ACHN (cell line): ENCODE data around the gene ANKFY1.
"Not testable (repeated sequence)": the region's sequence is repeated elsewhere in the genome, so short reads cannot be mapped to it uniquely, and the experiment has no call there.

Experiments
- DNase-seq: peaks from one replicate; pipeline ENCODE4 v3.0.0-alpha.2; 2015
- in situ Hi-C: cut with HindIII; loops from 2 replicates; pipeline ENCODE4 v1.10.0; 2017; ENCODE audit warnings: low sequenced_read_pairs, low pct_ligation_motif_present, low pct_unique_long_range_greater_than_20kb

ANKFY1 gene

GRCh38 chr17:4148611-4149308 is 115.0 kb downstream of the ANKFY1 start:
- DNase-seq: no peak
- in situ Hi-C loops: no loop called here

GRCh38 chr17:4147751-4148310 is 115.9 kb downstream of the ANKFY1 start:
- in situ Hi-C loops: no loop called here
- DNase-seq: no peak

GRCh38 chr17:4146641-4147040 is 117.1 kb downstream of the ANKFY1 start:
- in situ Hi-C loops: no loop called here
- DNase-seq: no peak

- no peak for DNase-seq
Measured at GRCh38 chr17:4144422-4144747, 119.4 kb downstream of the ANKFY1 start.

GRCh38 chr17:4143563-4144421 is 120.0 kb downstream of the ANKFY1 start:
- in situ Hi-C loops: no loop called here
- DNase-seq: peak; percentile 94

More at GRCh38 chr17:4144422-4144747, 119.4 kb downstream of the ANKFY1 start:
- in situ Hi-C loops: no loop called here

GRCh38 chr17:4142107-4142900 is 121.5 kb downstream of the ANKFY1 start:
- peak; percentile 46 for DNase-seq
- in situ Hi-C loops: no loop called here

- no peak for DNase-seq
- in situ Hi-C loops: no loop called here
Measured at GRCh38 chr17:4140125-4140524, 123.7 kb downstream of the ANKFY1 start.

- in situ Hi-C loops, DNase-seq: not testable (repeated sequence)
Measured at GRCh38 chr17:4138906-4139526, 124.8 kb downstream of the ANKFY1 start.

GRCh38 chr17:4136373-4136772 is 127.4 kb downstream of the ANKFY1 start:
- in situ Hi-C loops: no loop called here
- no peak for DNase-seq

- DNase-seq: no peak
- in situ Hi-C loops: no loop called here
Measured at GRCh38 chr17:4135489-4135888, 128.3 kb downstream of the ANKFY1 start.

- no peak for DNase-seq
- in situ Hi-C loops: no loop called here
Measured at GRCh38 chr17:4134721-4135120, 129.1 kb downstream of the ANKFY1 start.

- no peak for DNase-seq
- in situ Hi-C loops: no loop called here
Measured at GRCh38 chr17:4130715-4131114, 133.1 kb downstream of the ANKFY1 start.

GRCh38 chr17:4127555-4127954 is 136.2 kb downstream of the ANKFY1 start:
- in situ Hi-C loops: no loop called here
- DNase-seq: no peak

- in situ Hi-C loops: no loop called here
- no peak for DNase-seq
Measured at GRCh38 chr17:4125552-4125951, 138.2 kb downstream of the ANKFY1 start.

- DNase-seq: no peak
- in situ Hi-C loops: no loop called here
Measured at GRCh38 chr17:4124999-4125398, 138.8 kb downstream of the ANKFY1 start.

GRCh38 chr17:4120332-4120731 is 143.4 kb downstream of the ANKFY1 start:
- in situ Hi-C loops: no loop called here
- no peak for DNase-seq

GRCh38 chr17:4119299-4119698 is 144.5 kb downstream of the ANKFY1 start:
- no peak for DNase-seq
- in situ Hi-C loops: no loop called here

- no peak for DNase-seq
- in situ Hi-C loops: no loop called here
Measured at GRCh38 chr17:4118015-4118743, 145.6 kb downstream of the ANKFY1 start.
